Measurements from ENCODE around the gene COLEC11.

Gene COLEC11

GRCh38 chr2:3689998-3690748 is 95.3 kb downstream of the COLEC11 start:
- no peak for DNase-seq (ENCODE audit: low read depth)
- no peak overlapping the region for H3K4me3 ChIP-seq (ENCODE audit: low read depth, low read length)
- TF ChIP-seq CTCF (IDR thresholded peaks at IDR 0.05; ENCODE audit: insufficient read depth, low read depth, low read length, missing control alignments), result no peak

GRCh38 chr2:3692375-3692774 is 97.5 kb downstream of the COLEC11 start:
- no peak overlapping the region for H3K4me3 ChIP-seq (ENCODE audit: low read depth, low read length)
- TF ChIP-seq CTCF (IDR thresholded peaks at IDR 0.05; ENCODE audit: insufficient read depth, low read depth, low read length, missing control alignments), result peak; percentile 12
- peak; percentile 24 for DNase-seq (ENCODE audit: low read depth)

All from GM12865 (cell line).